ENCODE results near the gene TMEM272. TPM values are rescaled to one million over a fixed set of nuclear protein-coding genes. Genes with fewer than 3 reads are reported as not detected.

The TMEM272 gene
- total and polyA plus RNA-seq, 2 of the 13 experiments (the other 11 are each of a cell fraction or from before 2014, with no cell fraction given): 0.37 to 0.62 TPM

- Histone ChIP-seq H3K27ac (ENCODE audit: extremely low read length, insufficient read depth, low read length) (no peak overlapping the region), H3K4me1 (ENCODE audit: insufficient read depth, low read length) (no peaks in the 10 kb centered on the region), H3K9ac (ENCODE audit: insufficient read depth, low read depth, low read length) (no peak overlapping the region), H3K4me2 (ENCODE audit: low read depth, low read length) (no peak overlapping the region), H2AFZ (ENCODE audit: low read length) (no peak overlapping the region), H3K79me2 (ENCODE audit: insufficient read depth, low read length) (no peaks in the 10 kb centered on the region), H3K9me3 (ENCODE audit: low read length) (no peaks in the 10 kb centered on the region), H3K36me3 (replicated peaks in 1 of 2; ENCODE audit: control insufficient read depth in 1 of 2, insufficient read depth in 2 of 2, low read length in 2 of 2) (no peaks in the 10 kb centered on the region), H4K20me1 (ENCODE audit: insufficient read depth, low read length) (no peaks in the 10 kb centered on the region), H3K27me3 (ENCODE audit: control insufficient read depth in 1 of 2, insufficient read depth in 2 of 2, low read length in 2 of 2) (no peaks in the 10 kb centered on the region), H3K4me3 (replicated peaks in 1 of 3; ENCODE audit: insufficient read depth in 1 of 3, low read depth in 2 of 3, low read length in 3 of 3) (no peak overlapping the region)
- FAIRE-seq: no peak
- TF ChIP-seq MED1 (CRISPR knock-in tag; IDR thresholded peaks at IDR 0.05) (no peak), TCF7 (IDR thresholded peaks at IDR 0.05; ENCODE audit: low read depth) (no peak), HOXA9 (CRISPR knock-in tag; IDR thresholded peaks at IDR 0.05; ENCODE audit: borderline replicate concordance) (no peak), HDAC2 (CRISPR knock-in tag; IDR thresholded peaks at IDR 0.05) (no peak), SOX6 (IDR thresholded peaks at IDR 0.05) (no peak), SOX6 (CRISPR knock-in tag; IDR thresholded peaks at IDR 0.05) (no peak), ZNF570 (CRISPR knock-in tag; IDR thresholded peaks at IDR 0.05; ENCODE audit: borderline replicate concordance) (no peak), RBFOX2 (IDR thresholded peaks at IDR 0.05; ENCODE audit: low read depth, low read length) (no peak), ZEB1 (IDR thresholded peaks at IDR 0.05; ENCODE audit: insufficient replicate concordance, low read depth) (no peak), ZKSCAN5 (CRISPR knock-in tag; IDR thresholded peaks at IDR 0.05) (no peak), ZNF768 (CRISPR knock-in tag; IDR thresholded peaks at IDR 0.05) (no peak), ATF7 (IDR thresholded peaks at IDR 0.05) (no peak), ATF7 (CRISPR knock-in tag; IDR thresholded peaks at IDR 0.05) (no peak)
- TF ChIP-seq, protein P1, sequence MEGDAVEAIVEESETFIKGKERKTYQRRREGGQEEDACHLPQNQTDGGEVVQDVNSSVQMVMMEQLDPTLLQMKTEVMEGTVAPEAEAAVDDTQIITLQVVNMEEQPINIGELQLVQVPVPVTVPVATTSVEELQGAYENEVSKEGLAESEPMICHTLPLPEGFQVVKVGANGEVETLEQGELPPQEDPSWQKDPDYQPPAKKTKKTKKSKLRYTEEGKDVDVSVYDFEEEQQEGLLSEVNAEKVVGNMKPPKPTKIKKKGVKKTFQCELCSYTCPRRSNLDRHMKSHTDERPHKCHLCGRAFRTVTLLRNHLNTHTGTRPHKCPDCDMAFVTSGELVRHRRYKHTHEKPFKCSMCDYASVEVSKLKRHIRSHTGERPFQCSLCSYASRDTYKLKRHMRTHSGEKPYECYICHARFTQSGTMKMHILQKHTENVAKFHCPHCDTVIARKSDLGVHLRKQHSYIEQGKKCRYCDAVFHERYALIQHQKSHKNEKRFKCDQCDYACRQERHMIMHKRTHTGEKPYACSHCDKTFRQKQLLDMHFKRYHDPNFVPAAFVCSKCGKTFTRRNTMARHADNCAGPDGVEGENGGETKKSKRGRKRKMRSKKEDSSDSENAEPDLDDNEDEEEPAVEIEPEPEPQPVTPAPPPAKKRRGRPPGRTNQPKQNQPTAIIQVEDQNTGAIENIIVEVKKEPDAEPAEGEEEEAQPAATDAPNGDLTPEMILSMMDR (CRISPR knock-in tag; IDR thresholded peaks at IDR 0.05): no peak
- TF ChIP-seq, protein P2, sequence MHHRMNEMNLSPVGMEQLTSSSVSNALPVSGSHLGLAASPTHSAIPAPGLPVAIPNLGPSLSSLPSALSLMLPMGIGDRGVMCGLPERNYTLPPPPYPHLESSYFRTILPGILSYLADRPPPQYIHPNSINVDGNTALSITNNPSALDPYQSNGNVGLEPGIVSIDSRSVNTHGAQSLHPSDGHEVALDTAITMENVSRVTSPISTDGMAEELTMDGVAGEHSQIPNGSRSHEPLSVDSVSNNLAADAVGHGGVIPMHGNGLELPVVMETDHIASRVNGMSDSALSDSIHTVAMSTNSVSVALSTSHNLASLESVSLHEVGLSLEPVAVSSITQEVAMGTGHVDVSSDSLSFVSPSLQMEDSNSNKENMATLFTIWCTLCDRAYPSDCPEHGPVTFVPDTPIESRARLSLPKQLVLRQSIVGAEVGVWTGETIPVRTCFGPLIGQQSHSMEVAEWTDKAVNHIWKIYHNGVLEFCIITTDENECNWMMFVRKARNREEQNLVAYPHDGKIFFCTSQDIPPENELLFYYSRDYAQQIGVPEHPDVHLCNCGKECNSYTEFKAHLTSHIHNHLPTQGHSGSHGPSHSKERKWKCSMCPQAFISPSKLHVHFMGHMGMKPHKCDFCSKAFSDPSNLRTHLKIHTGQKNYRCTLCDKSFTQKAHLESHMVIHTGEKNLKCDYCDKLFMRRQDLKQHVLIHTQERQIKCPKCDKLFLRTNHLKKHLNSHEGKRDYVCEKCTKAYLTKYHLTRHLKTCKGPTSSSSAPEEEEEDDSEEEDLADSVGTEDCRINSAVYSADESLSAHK (CRISPR knock-in tag; IDR thresholded peaks at IDR 0.05; ENCODE audit: borderline replicate concordance): no peak
- TF ChIP-seq, protein P3, sequence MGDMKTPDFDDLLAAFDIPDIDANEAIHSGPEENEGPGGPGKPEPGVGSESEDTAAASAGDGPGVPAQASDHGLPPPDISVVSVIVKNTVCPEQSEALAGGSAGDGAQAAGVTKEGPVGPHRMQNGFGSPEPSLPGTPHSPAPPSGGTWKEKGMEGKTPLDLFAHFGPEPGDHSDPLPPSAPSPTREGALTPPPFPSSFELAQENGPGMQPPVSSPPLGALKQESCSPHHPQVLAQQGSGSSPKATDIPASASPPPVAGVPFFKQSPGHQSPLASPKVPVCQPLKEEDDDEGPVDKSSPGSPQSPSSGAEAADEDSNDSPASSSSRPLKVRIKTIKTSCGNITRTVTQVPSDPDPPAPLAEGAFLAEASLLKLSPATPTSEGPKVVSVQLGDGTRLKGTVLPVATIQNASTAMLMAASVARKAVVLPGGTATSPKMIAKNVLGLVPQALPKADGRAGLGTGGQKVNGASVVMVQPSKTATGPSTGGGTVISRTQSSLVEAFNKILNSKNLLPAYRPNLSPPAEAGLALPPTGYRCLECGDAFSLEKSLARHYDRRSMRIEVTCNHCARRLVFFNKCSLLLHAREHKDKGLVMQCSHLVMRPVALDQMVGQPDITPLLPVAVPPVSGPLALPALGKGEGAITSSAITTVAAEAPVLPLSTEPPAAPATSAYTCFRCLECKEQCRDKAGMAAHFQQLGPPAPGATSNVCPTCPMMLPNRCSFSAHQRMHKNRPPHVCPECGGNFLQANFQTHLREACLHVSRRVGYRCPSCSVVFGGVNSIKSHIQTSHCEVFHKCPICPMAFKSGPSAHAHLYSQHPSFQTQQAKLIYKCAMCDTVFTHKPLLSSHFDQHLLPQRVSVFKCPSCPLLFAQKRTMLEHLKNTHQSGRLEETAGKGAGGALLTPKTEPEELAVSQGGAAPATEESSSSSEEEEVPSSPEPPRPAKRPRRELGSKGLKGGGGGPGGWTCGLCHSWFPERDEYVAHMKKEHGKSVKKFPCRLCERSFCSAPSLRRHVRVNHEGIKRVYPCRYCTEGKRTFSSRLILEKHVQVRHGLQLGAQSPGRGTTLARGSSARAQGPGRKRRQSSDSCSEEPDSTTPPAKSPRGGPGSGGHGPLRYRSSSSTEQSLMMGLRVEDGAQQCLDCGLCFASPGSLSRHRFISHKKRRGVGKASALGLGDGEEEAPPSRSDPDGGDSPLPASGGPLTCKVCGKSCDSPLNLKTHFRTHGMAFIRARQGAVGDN (CRISPR knock-in tag; IDR thresholded peaks at IDR 0.05): no peak
- TF ChIP-seq, protein P4, sequence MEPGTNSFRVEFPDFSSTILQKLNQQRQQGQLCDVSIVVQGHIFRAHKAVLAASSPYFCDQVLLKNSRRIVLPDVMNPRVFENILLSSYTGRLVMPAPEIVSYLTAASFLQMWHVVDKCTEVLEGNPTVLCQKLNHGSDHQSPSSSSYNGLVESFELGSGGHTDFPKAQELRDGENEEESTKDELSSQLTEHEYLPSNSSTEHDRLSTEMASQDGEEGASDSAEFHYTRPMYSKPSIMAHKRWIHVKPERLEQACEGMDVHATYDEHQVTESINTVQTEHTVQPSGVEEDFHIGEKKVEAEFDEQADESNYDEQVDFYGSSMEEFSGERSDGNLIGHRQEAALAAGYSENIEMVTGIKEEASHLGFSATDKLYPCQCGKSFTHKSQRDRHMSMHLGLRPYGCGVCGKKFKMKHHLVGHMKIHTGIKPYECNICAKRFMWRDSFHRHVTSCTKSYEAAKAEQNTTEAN (CRISPR knock-in tag; conservative IDR thresholded peaks at IDR 0.05): no peak
- in situ Hi-C loops (cut with HindIII; ENCODE audit: extremely low pct_ligation_motif_present, low pct_unique_long_range_greater_than_20kb): no loop called here
- intact Hi-C loops (cut with micrococcal nuclease; ENCODE audit: unreplicated experiment): no loop called here
- ATAC-seq: no peak
- ChIA-PET POLR2A (no interaction called here), CTCF (ENCODE audit: low intra/inter-chr PET ratio, low total read pairs) (no interaction called here)
- DNase-seq (ENCODE audit: low spot score): no peak
- no TSS peak for BruUV-seq (replicated peaks)
- 77% methylated on average over 6 of the region's 6 CpGs for WGBS (ENCODE audit: low lambda C conversion rate)
Measured at GRCh38 chr13:51869916-51870315, 24.9 kb upstream of the TMEM272 start.

Data from HepG2 (cell line).